Measurements from ENCODE around the gene SUPV3L1.

Gene SUPV3L1

GRCh38 chr10:69176823-69177222 lies 3.2 kb upstream of the SUPV3L1 start:
- H3K4me3 ChIP-seq (replicated peaks; ENCODE audit: low read depth, low read length) = no peak overlapping the region
- TF ChIP-seq CTCF (IDR thresholded peaks at IDR 0.05; ENCODE audit: low read depth, low read length, missing control alignments) = no peak

GRCh38 chr10:69179089-69179742 lies 818 bp upstream of the SUPV3L1 start:
- no peak for TF ChIP-seq CTCF (IDR thresholded peaks at IDR 0.05; ENCODE audit: low read depth, low read length, missing control alignments)
- DNase-seq (ENCODE audit: extremely low read depth, low read depth) = no peak
- H3K4me3 ChIP-seq (replicated peaks; ENCODE audit: low read depth, low read length) = peak overlapping the region; percentile 99

More at GRCh38 chr10:69176823-69177222, 3.2 kb upstream of the SUPV3L1 start:
- DNase-seq (ENCODE audit: extremely low read depth, low read depth) = no peak

- no peak for DNase-seq (ENCODE audit: extremely low read depth, low read depth)
- no peak for TF ChIP-seq CTCF (IDR thresholded peaks at IDR 0.05; ENCODE audit: low read depth, low read length, missing control alignments)
- peak overlapping the region; percentile 99 for H3K4me3 ChIP-seq (replicated peaks; ENCODE audit: low read depth, low read length)
Measured at GRCh38 chr10:69180525-69181204, 631 bp downstream of the SUPV3L1 start.

- H3K4me3 ChIP-seq (replicated peaks; ENCODE audit: low read depth, low read length) = peak overlapping the region; percentile 99
- no peak for TF ChIP-seq CTCF (IDR thresholded peaks at IDR 0.05; ENCODE audit: low read depth, low read length, missing control alignments)
- DNase-seq (ENCODE audit: extremely low read depth, low read depth) = no peak
Measured at GRCh38 chr10:69181433-69181832, 1.4 kb downstream of the SUPV3L1 start.

- DNase-seq (ENCODE audit: extremely low read depth, low read depth) = no peak
- TF ChIP-seq CTCF (IDR thresholded peaks at IDR 0.05; ENCODE audit: low read depth, low read length, missing control alignments) = no peak
- peak overlapping the region; percentile 99; the same call in 1 of the 2 replicates for H3K4me3 ChIP-seq (replicated peaks; ENCODE audit: low read depth, low read length)
Measured at GRCh38 chr10:69182005-69182404, 2.0 kb downstream of the SUPV3L1 start.

- DNase-seq (ENCODE audit: extremely low read depth, low read depth) = no peak
- no peak for TF ChIP-seq CTCF (IDR thresholded peaks at IDR 0.05; ENCODE audit: low read depth, low read length, missing control alignments)
Measured at GRCh38 chr10:69186524-69186923, 6.5 kb downstream of the SUPV3L1 start.

More at GRCh38 chr10:69186524-69186923, 6.5 kb downstream of the SUPV3L1 start:
- no peak overlapping the region for H3K4me3 ChIP-seq (replicated peaks; ENCODE audit: low read depth, low read length)
